Measurements from ENCODE around the gene DNAJB6.

DNA sequence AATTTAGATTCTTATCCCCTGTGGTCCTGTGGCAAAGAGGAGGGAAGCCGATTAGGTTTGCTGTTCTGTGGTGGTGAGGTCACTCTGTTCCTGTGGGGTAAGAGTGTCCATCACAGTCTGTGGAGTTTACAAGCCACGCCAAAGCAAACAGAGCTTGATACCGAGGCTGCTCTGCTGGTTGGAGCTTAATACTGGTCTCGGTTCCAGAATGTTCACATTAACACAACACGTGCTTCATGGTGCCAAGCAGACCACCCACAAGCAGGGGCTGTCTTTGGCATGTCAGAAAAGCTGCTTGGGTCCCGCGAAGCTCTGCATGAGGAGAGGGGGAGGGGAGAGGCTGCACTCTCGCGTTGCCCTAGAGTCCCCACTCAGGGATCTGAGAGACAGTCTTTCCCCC, 47.5 kb downstream of the DNAJB6 start:
- TF ChIP-seq, protein P1, sequence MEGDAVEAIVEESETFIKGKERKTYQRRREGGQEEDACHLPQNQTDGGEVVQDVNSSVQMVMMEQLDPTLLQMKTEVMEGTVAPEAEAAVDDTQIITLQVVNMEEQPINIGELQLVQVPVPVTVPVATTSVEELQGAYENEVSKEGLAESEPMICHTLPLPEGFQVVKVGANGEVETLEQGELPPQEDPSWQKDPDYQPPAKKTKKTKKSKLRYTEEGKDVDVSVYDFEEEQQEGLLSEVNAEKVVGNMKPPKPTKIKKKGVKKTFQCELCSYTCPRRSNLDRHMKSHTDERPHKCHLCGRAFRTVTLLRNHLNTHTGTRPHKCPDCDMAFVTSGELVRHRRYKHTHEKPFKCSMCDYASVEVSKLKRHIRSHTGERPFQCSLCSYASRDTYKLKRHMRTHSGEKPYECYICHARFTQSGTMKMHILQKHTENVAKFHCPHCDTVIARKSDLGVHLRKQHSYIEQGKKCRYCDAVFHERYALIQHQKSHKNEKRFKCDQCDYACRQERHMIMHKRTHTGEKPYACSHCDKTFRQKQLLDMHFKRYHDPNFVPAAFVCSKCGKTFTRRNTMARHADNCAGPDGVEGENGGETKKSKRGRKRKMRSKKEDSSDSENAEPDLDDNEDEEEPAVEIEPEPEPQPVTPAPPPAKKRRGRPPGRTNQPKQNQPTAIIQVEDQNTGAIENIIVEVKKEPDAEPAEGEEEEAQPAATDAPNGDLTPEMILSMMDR (IDR thresholded peaks at IDR 0.05) = no peak
- TF ChIP-seq POLR2AphosphoS5 (IDR thresholded peaks at IDR 0.05) = peak; percentile 63
